Ascending aorta (tissue), 2 donors: ENCODE measurements around the gene EFNB1. TPM values are rescaled to one million over a fixed set of nuclear protein-coding genes. Genes with fewer than 3 reads are reported as not detected.

Source experiments
- DNase-seq, 2 donors: peaks; one replicate each; pipeline ENCODE4 v3.0.0-alpha.2; 2019; ENCODE audit warnings: low spot score in 2 of 2
- H3K27ac ChIP-seq, 2 donors: fragments of 200-600 bp; sonication (generic); one replicate each; pipeline ENCODE4 v1.5.1; 2016 to 2017; ENCODE audit warnings: mild to moderate bottlenecking in 1 of 2
- H3K27me3 ChIP-seq: fragments of 200-600 bp; sonication (generic); one replicate; pipeline ENCODE4 v1.5.1; 2017
- H3K36me3 ChIP-seq, 2 donors: fragments of 200-600 bp; sonication (generic); one replicate each; pipeline ENCODE4 v1.5.1; 2016
- H3K4me1 ChIP-seq, 2 donors: fragments of 200-600 bp; sonication (generic); one replicate each; pipeline ENCODE4 v1.5.1; 2016 to 2017; ENCODE audit warnings: mild to moderate bottlenecking in 1 of 2
- H3K4me3 ChIP-seq, 2 donors: fragments of 200-600 bp; sonication (generic); one replicate each; pipeline ENCODE4 v1.5.1; 2016 to 2017; ENCODE audit warnings: mild to moderate bottlenecking in 1 of 2
- H3K9me3 ChIP-seq, 2 donors: fragments of 200-600 bp; sonication (generic); one replicate each; pipeline ENCODE4 v1.5.1; 2016
- CTCF ChIP-seq, 3 experiments: fragments of 200-600 bp in 2 of 3; fragments of 450-650 bp in 1 of 3; sonication (generic) in 2 of 3; IDR thresholded peaks; one replicate each; pipeline ENCODE4 v1.5.1; 2016 to 2019; ENCODE audit warnings: antibody characterized with exemption in 3 of 3, mild to moderate bottlenecking in 1 of 3, moderate library complexity in 1 of 3
- intact Hi-C: fragments of 100-400 bp; cut with DNase I; formaldehyde crosslinking; loops from one replicate; pipeline ENCODE4 v1.15.1; 2023
- total RNA-seq: library from RNA; depleted of rRNA; stranded (reverse); fragments of >200 nt; gene quantifications from one replicate; pipeline ENCODE4 v1.1.0, GENCODE V29; 2016

The EFNB1 gene
- total RNA-seq, 1 donor from 2014 or later: 53.4 TPM

- intact Hi-C loops: no loop called here
- no peak overlapping the region for H3K4me3 ChIP-seq
- H3K4me1 ChIP-seq: no peaks in the 10 kb centered on the region
- H3K36me3 ChIP-seq: no peaks in the 10 kb centered on the region
- no peak overlapping the region for H3K27ac ChIP-seq
- no peak for TF ChIP-seq CTCF (IDR thresholded peaks at IDR 0.05)
- no peaks in the 10 kb centered on the region for H3K27me3 ChIP-seq
- no peaks in the 10 kb centered on the region for H3K9me3 ChIP-seq
- no peak for DNase-seq
These were observed 24.9 kb downstream of the EFNB1 start for GRCh38 chrX:68853665-68854251.

DNA sequence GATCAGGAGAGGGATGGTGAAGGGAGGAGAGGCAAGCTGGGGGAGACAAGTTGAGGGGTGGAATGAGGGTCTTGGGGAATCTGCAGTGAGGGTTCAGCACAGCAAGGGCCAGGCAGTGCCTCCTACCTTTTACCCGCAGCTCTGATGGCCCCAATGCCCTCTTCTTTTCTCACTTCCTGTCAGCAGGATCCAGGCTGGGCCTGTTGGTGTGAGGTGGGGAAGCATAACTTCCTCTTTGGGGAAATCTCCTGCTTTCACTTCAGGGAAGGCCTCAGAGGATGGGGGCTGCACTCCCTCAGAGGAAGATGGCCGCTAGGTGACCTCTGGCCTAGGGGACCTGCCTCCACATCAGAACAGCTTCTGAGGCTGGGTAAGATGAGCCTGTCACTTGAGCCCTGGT is 36.5 kb downstream of the EFNB1 start:
- Histone ChIP-seq H3K27me3 (no peaks in the 10 kb centered on the region), H3K27ac (no peak overlapping the region), H3K9me3 (no peaks in the 10 kb centered on the region), H3K4me3 (no peak overlapping the region), H3K36me3 (no peaks in the 10 kb centered on the region), H3K4me1 (no peaks in the 10 kb centered on the region)
- intact Hi-C loops: no loop called here
- no peak for TF ChIP-seq CTCF (IDR thresholded peaks at IDR 0.05)
- no peak for DNase-seq

DNA sequence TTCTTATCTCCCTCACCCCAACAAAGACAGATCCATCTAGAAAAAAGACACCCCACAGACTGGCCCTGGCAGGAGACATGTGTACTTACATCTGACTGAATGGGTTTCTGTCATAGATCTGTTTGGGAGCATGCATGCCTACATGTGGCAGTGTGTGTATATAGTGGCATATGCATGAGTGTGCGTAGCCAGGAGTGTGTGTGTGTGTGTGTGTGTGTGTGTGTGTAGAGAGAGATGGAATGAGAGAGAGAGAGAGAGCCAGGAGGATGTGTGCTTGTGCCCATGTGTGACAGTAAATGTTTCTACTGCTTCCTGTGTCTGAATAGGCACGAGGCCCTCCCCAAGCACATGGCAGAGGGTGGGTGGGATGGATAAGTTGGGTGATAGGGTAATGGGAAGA is 37.1 kb downstream of the EFNB1 start:
- H3K4me1 ChIP-seq: no peaks in the 10 kb centered on the region
- H3K36me3 ChIP-seq: no peaks in the 10 kb centered on the region
- no peaks in the 10 kb centered on the region for H3K27me3 ChIP-seq
- no peak overlapping the region for H3K4me3 ChIP-seq
- H3K9me3 ChIP-seq: no peaks in the 10 kb centered on the region
- no peak for DNase-seq
- intact Hi-C loops: no loop called here
- no peak for TF ChIP-seq CTCF (IDR thresholded peaks at IDR 0.05)
- no peak overlapping the region for H3K27ac ChIP-seq

DNA sequence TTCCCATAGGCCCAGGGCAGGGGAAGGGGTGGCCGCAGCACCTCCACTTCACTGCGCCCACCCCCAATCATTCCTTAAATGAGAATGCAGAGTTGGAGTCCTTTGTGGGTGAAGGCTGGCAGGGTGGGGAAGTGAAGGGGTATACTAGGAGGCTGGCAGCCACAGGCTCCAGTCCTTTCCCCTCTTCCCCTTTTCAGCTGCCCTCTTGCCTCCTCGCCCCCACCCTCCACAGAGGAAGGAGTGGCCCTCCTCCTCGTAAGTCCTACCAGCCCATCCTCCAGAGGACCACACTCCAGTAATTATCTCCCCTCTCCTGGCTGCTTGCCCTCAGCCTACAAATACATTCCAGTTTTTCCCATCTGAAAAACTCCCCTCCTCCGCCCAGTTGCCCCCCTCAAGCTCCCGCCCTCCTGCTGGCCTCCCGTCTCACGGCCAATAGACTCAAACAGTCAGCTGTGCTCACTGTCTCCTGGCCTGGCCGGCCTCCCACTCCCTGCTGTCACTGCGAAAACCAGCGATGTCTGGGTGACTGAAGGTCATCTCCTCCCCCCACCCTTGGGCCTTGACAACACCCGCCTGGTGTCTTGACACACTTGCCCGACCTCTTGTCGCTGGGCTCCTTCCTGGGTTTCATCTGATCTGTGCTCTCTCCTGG is 38.8 kb downstream of the EFNB1 start:
- Histone ChIP-seq H3K4me1 (no peaks in the 10 kb centered on the region), H3K9me3 (no peaks in the 10 kb centered on the region), H3K27ac (no peak overlapping the region), H3K27me3 (peaks cover 4% of the 10 kb centered on the region), H3K4me3 (no peak overlapping the region), H3K36me3 (no peaks in the 10 kb centered on the region)
- no peak for TF ChIP-seq CTCF (IDR thresholded peaks at IDR 0.05)
- DNase-seq: no peak
- intact Hi-C loops: no loop called here

DNA sequence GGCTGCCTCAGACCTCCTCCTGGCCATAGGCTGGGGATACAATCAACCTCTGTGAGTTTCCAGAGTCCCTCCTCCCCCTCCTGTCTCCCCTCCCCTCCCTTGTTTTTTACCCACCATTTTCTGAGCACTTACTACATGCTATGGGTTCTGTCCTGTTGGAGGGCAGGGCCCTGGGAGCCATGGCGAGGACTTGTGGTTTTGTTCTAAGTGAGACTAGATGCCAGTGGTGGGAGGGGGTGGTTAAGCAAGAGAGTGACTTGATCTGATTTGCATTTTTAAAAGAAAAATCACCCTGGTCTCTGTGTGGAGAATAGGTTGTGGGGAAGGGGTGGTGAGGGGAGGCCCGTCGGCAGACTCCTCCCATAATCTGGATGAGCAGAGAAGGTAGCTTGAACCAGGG is 39.5 kb downstream of the EFNB1 start:
- H3K4me3 ChIP-seq: no peak overlapping the region
- no peak for TF ChIP-seq CTCF (IDR thresholded peaks at IDR 0.05)
- H3K9me3 ChIP-seq: no peaks in the 10 kb centered on the region
- no peak for DNase-seq
- H3K27me3 ChIP-seq: peaks cover 6% of the 10 kb centered on the region
- H3K36me3 ChIP-seq: no peaks in the 10 kb centered on the region
- H3K4me1 ChIP-seq: no peaks in the 10 kb centered on the region
- no peak overlapping the region for H3K27ac ChIP-seq
- intact Hi-C loops: no loop called here
